ENCODE data around the gene RFX8.

- TF ChIP-seq CTCF (conservative IDR thresholded peaks at IDR 0.05; ENCODE audit: low read length) (no peak), EZH2phosphoT487 (IDR thresholded peaks at IDR 0.05; ENCODE audit: borderline replicate concordance) (no peak)
Observed at GRCh38 chr2:101508636-101509035, 33.7 kb upstream of the RFX8 start.
